Measurements from ENCODE around the gene PABPN1L. TPM values are rescaled to one million over a fixed set of nuclear protein-coding genes. Genes with fewer than 3 reads are reported as not detected.

Gene PABPN1L
- total RNA-seq, 4 donors from 2014 or later: not detected

DNA sequence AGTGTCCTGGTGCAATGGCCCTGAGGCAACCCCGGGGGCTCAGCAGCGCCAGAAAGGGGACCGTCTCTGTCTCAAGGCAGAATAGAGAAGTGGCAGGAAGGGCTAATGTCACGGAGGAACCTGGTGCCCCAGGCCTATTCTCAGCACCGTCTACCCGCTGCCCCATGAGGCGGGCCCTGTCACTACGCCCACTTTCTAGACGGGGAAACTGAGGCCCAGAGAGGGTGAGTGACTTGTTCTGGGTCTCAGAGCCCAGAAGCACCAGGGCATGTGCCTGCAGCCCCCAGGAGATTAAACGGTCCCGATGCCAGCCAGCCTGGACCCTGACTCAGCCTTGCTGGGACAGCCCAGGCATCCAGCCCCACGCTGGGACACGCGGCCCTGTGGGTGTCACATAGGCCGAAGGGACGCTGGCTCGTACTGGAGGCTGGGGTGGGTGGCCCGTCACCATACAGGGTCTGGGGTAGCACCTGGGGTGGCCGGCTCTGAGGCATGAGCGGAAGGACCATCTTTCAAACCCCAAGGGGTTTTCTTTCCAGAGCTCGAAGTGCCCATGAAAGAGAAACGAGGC is 40.2 kb upstream of the PABPN1L start:
- Histone ChIP-seq H3K4me1 (peaks cover 4 to 34% (median 18%) of the 10 kb centered on the region in 4 donors), H3K36me3 (peaks cover 0 to under 1% (median 0%) of the 10 kb centered on the region in 4 donors), H3K4me3 (no peak overlapping the region), H3K27me3 (peaks cover 0 to 52% (median 0%) of the 10 kb centered on the region in 4 donors), H3K27ac (replicated peaks in 1 of 4) (no peak overlapping the region), H3K9me3 (no peaks in the 10 kb centered on the region)
- no peak for TF ChIP-seq CTCF (IDR thresholded peaks at IDR 0.05)
- no peak for TF ChIP-seq EP300 (IDR thresholded peaks at IDR 0.05)
- TF ChIP-seq POLR2A (IDR thresholded peaks at IDR 0.05; ENCODE audit: low read depth): no peak
- no peak for TF ChIP-seq POLR2AphosphoS5 (IDR thresholded peaks at IDR 0.05)
- DNase-seq (ENCODE audit: extremely low spot score): no peak
- WGBS: 81% methylated on average over 9 of the region's 22 CpGs
- intact Hi-C loops (cut with DNase I): no loop called here

- Histone ChIP-seq H3K4me3 (no peak overlapping the region), H3K36me3 (peaks cover 0 to 7% (median 1%) of the 10 kb centered on the region in 4 donors), H3K4me1 (peaks cover 3 to 30% (median 13%) of the 10 kb centered on the region in 4 donors), H3K27me3 (peaks cover 0 to 46% (median 0%) of the 10 kb centered on the region in 4 donors), H3K9me3 (no peaks in the 10 kb centered on the region), H3K27ac (replicated peaks in 1 of 4) (no peak overlapping the region)
- WGBS: 86% methylated on average over 15 of the region's 16 CpGs
- intact Hi-C loops (cut with DNase I): no loop called here
- DNase-seq (ENCODE audit: extremely low spot score): no peak
- TF ChIP-seq POLR2A (IDR thresholded peaks at IDR 0.05; ENCODE audit: low read depth) (no peak), EP300 (IDR thresholded peaks at IDR 0.05) (no peak), POLR2AphosphoS5 (IDR thresholded peaks at IDR 0.05) (no peak), CTCF (IDR thresholded peaks at IDR 0.05) (no peak)
These were observed 39.6 kb upstream of the PABPN1L start for GRCh38 chr16:88906020-88906419.

GRCh38 chr16:88905563-88905962 is 39.1 kb upstream of the PABPN1L start:
- 42% methylated on average over 3 of the region's 13 CpGs for WGBS
- TF ChIP-seq POLR2AphosphoS5 (IDR thresholded peaks at IDR 0.05) (no peak), CTCF (IDR thresholded peaks at IDR 0.05) (no peak), EP300 (IDR thresholded peaks at IDR 0.05) (no peak), POLR2A (IDR thresholded peaks at IDR 0.05; ENCODE audit: low read depth) (no peak)
- intact Hi-C loops (cut with DNase I): no loop called here
- Histone ChIP-seq H3K36me3 (peaks cover 0 to 11% (median 6%) of the 10 kb centered on the region in 4 donors), H3K4me1 (peaks cover 0 to 26% (median 10%) of the 10 kb centered on the region in 4 donors), H3K9me3 (no peaks in the 10 kb centered on the region), H3K27ac (replicated peaks in 1 of 4) (no peak overlapping the region), H3K27me3 (peaks cover 0 to 42% (median 0%) of the 10 kb centered on the region in 4 donors), H3K4me3 (no peak overlapping the region)
- no peak for DNase-seq (ENCODE audit: extremely low spot score)

DNA sequence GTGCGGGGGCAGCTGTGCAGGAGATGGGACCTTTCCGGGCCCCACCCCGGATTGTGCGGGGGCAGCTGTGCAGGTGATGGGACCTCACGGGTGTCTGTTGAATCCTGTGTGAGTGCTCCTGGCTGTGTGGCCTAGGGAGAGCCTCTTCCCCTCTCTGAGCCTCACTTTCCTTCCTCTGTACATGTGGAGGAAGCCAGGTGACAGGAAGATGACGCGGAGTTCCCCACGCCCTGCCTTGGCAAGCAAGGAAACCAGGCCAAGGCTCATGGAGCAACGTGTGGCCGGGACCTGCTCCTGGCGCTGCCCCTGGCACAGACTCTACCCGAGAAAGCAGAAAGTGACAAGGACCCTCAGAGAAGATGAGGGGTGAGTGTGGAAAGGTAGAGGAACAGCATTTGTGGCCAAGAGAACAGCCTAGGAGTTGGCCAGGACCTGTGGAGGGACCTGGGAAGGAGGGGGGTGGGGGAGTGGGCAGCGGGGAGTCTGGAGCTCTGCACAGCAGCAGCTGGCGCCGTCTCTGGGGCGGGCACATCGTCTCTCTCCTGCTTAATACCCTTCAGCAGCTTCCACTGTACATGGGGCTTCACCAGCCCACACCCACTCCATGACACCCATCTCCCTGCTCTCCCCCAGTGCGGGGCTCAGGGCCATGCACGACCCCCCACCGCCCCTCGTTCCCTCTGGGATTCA is 38.4 kb upstream of the PABPN1L start:
- peaks cover 0 to 19% (median 10%) of the 10 kb centered on the region in 4 donors for H3K36me3 ChIP-seq
- no peak overlapping the region for H3K27ac ChIP-seq (replicated peaks in 1 of 4)
- H3K27me3 ChIP-seq: peaks cover 0 to 35% (median 0%) of the 10 kb centered on the region in 4 donors
- TF ChIP-seq EP300 (IDR thresholded peaks at IDR 0.05): no peak
- no peak for TF ChIP-seq POLR2A (IDR thresholded peaks at IDR 0.05; ENCODE audit: low read depth)
- TF ChIP-seq POLR2AphosphoS5 (IDR thresholded peaks at IDR 0.05): no peak
- no peak for TF ChIP-seq CTCF (IDR thresholded peaks at IDR 0.05)
- intact Hi-C loops (cut with DNase I): no loop called here
- no peak overlapping the region for H3K4me3 ChIP-seq
- no peak for DNase-seq (ENCODE audit: extremely low spot score)
- no peaks in the 10 kb centered on the region for H3K9me3 ChIP-seq
- WGBS: 80% methylated on average over 16 of the region's 21 CpGs
- H3K4me1 ChIP-seq: peaks cover 0 to 26% (median 8%) of the 10 kb centered on the region in 4 donors

Measured in esophagus muscularis mucosa (tissue), 4 donors.